PC-9 (cell line): ENCODE results near the gene NFX1. TPM values are rescaled to one million over a fixed set of nuclear protein-coding genes. Genes with fewer than 3 reads are reported as not detected.

Experiments used
- BruUV-seq: library from RNA; stranded (reverse); fragments of 400-500 nt; replicated peaks from 2 replicates; lab custom pipeline; 2021; lab: Mats Ljungman, UMichigan
- CTCF ChIA-PET: fragments of 300-600 bp; sonication (Branson Sonifier 250); formaldehyde crosslinking; loops from one replicate; lab custom pipeline; 2022; ENCODE audit warnings: antibody characterized with exemption; lab: Charles Lee
- POLR2A ChIA-PET: fragments of 300-600 bp; sonication (Branson Sonifier 250); formaldehyde crosslinking; loops from one replicate; lab custom pipeline; 2022; ENCODE audit warnings: antibody characterized with exemption; ENCODE audit not compliant: unreplicated experiment; lab: Charles Lee
- DNase-seq, 2 experiments: peaks; one replicate each; pipeline versions ENCODE4 v3.0.0 to v3.0.0-alpha.2; 2015 to 2022; ENCODE audit warnings: mixed read lengths in 1 of 2
- H2AFZ ChIP-seq: fragments of 200-600 bp; sonication (generic); 2 replicates; pipeline ENCODE4 v1.8.1; 2017; ENCODE audit warnings: antibody characterized with exemption
- H3F3A ChIP-seq: fragments of 200-600 bp; sonication (generic); 2 replicates; pipeline ENCODE4 v1.8.1; 2017; ENCODE audit warnings: antibody characterized with exemption, mild to moderate bottlenecking, low read depth; ENCODE audit not compliant: insufficient read depth
- H3K27ac ChIP-seq: fragments of 200-600 bp; sonication (generic); 2 replicates; pipeline ENCODE4 v1.6.1; 2016; ENCODE audit warnings: mixed run types
- H3K27me3 ChIP-seq: fragments of 200-600 bp; sonication (generic); 2 replicates; pipeline ENCODE4 v1.6.1; 2016; ENCODE audit warnings: low read depth, mixed run types; ENCODE audit not compliant: insufficient read depth
- H3K36me3 ChIP-seq: fragments of 200-600 bp; sonication (generic); 2 replicates; pipeline ENCODE4 v1.6.1; 2016; ENCODE audit warnings: low read depth, mixed run types
- H3K4me1 ChIP-seq: fragments of 200-600 bp; sonication (generic); replicated peaks from 2 replicates; pipeline ENCODE4 v1.6.1; 2016; ENCODE audit warnings: mixed run types; ENCODE audit not compliant: insufficient read depth
- H3K4me2 ChIP-seq: fragments of 200-600 bp; sonication (generic); 2 replicates; pipeline ENCODE4 v1.6.1; 2017; ENCODE audit warnings: mixed run types
- H3K4me3 ChIP-seq: fragments of 200-600 bp; sonication (generic); 2 replicates; pipeline ENCODE4 v1.6.1; 2016; ENCODE audit warnings: mixed run types
- H3K79me2 ChIP-seq: fragments of 200-600 bp; sonication (generic); 2 replicates; pipeline ENCODE4 v1.6.1; 2017; ENCODE audit warnings: low read depth, mixed run types
- H3K9me2 ChIP-seq: fragments of 200-600 bp; sonication (generic); 2 replicates; pipeline ENCODE4 v1.8.1; 2017; ENCODE audit warnings: mild to moderate bottlenecking; ENCODE audit not compliant: insufficient read depth
- H3K9me3 ChIP-seq: fragments of 200-600 bp; sonication (generic); 2 replicates; pipeline ENCODE4 v1.8.1; 2016; ENCODE audit warnings: low read depth; ENCODE audit not compliant: insufficient read depth
- H4K20me1 ChIP-seq: fragments of 200-600 bp; sonication (generic); 2 replicates; pipeline ENCODE4 v1.8.1; 2017; ENCODE audit not compliant: insufficient read depth
- CTCF ChIP-seq: fragments of 200-600 bp; sonication (generic); conservative IDR thresholded peaks from 2 replicates; pipeline ENCODE4 v1.6.1; 2017; ENCODE audit warnings: mixed run types, antibody characterized with exemption, mild to moderate bottlenecking, moderate library complexity
- EZH2 ChIP-seq: fragments of 200-600 bp; sonication (generic); IDR thresholded peaks from 2 replicates; pipeline ENCODE4 v1.8.0; 2017; ENCODE audit warnings: antibody characterized with exemption, low read depth
- intact Hi-C: fragments of 100-400 bp; cut with micrococcal nuclease; formaldehyde crosslinking; loops from one replicate; pipeline ENCODE4 v1.10.0; 2022; ENCODE audit not compliant: unreplicated experiment
- total RNA-seq: library from RNA; stranded (reverse); gene quantifications from 2 replicates; pipeline ENCODE4 v1.2.3, GENCODE V29; 2021

NFX1 gene
- total RNA-seq, 1 experiment from 2014 or later: 14.9 TPM

DNA sequence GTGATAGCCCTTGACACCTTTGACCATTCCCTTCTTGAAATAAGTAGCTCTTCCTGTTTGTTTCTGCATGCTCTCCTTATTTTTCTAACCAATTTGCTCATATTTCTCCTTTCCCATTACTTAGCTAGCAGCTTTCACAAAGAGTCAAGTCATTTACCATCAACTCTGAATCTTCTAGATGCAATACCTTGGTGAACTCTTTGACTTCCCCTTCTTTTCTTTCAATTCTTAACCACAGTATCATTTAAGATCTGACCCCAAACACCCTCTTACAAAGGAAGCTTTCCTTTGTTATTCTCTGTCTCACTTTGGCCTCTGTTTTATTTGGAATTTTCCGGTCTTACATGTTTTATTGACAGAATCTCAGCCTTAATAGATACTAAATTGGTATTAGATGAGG, 14.0 kb downstream of the NFX1 start:
- Histone ChIP-seq H3K4me1 (no peaks in the 10 kb centered on the region), H3K27me3 (no peaks in the 10 kb centered on the region), H3K4me3 (no peak overlapping the region), H3F3A (no peaks in the 10 kb centered on the region), H3K4me2 (no peak overlapping the region), H3K79me2 (no peaks in the 10 kb centered on the region), H4K20me1 (no peaks in the 10 kb centered on the region), H3K9me3 (no peaks in the 10 kb centered on the region), H3K27ac (no peak overlapping the region), H3K36me3 (no peaks in the 10 kb centered on the region; the same call in 1 of the 2 replicates), H2AFZ (no peak overlapping the region), H3K9me2 (no peaks in the 10 kb centered on the region)
- ChIA-PET POLR2A (no interaction called here), CTCF (no interaction called here)
- intact Hi-C loops: no loop called here
- TF ChIP-seq EZH2 (no peak), CTCF (no peak)
- no peak for DNase-seq
- no TSS peak for BruUV-seq

GRCh38 chr9:33306037-33306436, 15.7 kb downstream of the NFX1 start:
- ChIA-PET POLR2A (no interaction called here), CTCF (no interaction called here)
- no peak for DNase-seq
- Histone ChIP-seq H3K4me1 (no peaks in the 10 kb centered on the region), H3K36me3 (no peaks in the 10 kb centered on the region; the same call in 1 of the 2 replicates), H3K27ac (no peak overlapping the region), H3K9me3 (no peaks in the 10 kb centered on the region), H3K27me3 (no peaks in the 10 kb centered on the region), H3K4me3 (no peak overlapping the region), H3K4me2 (no peak overlapping the region), H4K20me1 (no peaks in the 10 kb centered on the region), H3K79me2 (no peaks in the 10 kb centered on the region), H3K9me2 (no peaks in the 10 kb centered on the region), H3F3A (no peaks in the 10 kb centered on the region), H2AFZ (no peak overlapping the region)
- no TSS peak for BruUV-seq
- intact Hi-C loops: no loop called here
- no peak for TF ChIP-seq EZH2
- no peak for TF ChIP-seq CTCF

GRCh38 chr9:33307067-33307466, 16.8 kb downstream of the NFX1 start:
- H3F3A ChIP-seq: no peaks in the 10 kb centered on the region
- H3K9me2 ChIP-seq: no peaks in the 10 kb centered on the region
- no peak overlapping the region for H3K4me3 ChIP-seq
- no peak overlapping the region for H3K27ac ChIP-seq
- TF ChIP-seq CTCF (no peak), EZH2 (no peak)
- no peak for DNase-seq
- no peaks in the 10 kb centered on the region; the same call in 1 of the 2 replicates for H3K36me3 ChIP-seq
- H2AFZ ChIP-seq: no peak overlapping the region
- intact Hi-C loops: no loop called here
- H3K4me2 ChIP-seq: no peak overlapping the region
- CTCF ChIA-PET: no interaction called here
- H3K79me2 ChIP-seq: no peaks in the 10 kb centered on the region
- H3K27me3 ChIP-seq: no peaks in the 10 kb centered on the region
- POLR2A ChIA-PET: no interaction called here
- no TSS peak for BruUV-seq
- H4K20me1 ChIP-seq: no peaks in the 10 kb centered on the region
- no peaks in the 10 kb centered on the region for H3K4me1 ChIP-seq
- no peaks in the 10 kb centered on the region for H3K9me3 ChIP-seq
